Measurements from ENCODE around the gene DMRTA2. TPM values are rescaled to one million over a fixed set of nuclear protein-coding genes. Genes with fewer than 3 reads are reported as not detected.

The DMRTA2 gene
- total and polyA plus RNA-seq, 5 donors from 2014 or later, result not detected

- Mint-ChIP-seq H3K27ac (no peak overlapping the region), H3K36me3 (no peaks in the 10 kb centered on the region), H3K27me3 (peaks cover 96% of the 10 kb centered on the region), H3K9me3 (peaks cover 0 to 8% (median 0%) of the 10 kb centered on the region in 7 donors), H3K4me3 (peak overlapping the region in 3 of 4 donors; percentile 3 to 75 (median 55)), H3K4me1 (peaks cover 0 to 54% (median 23%) of the 10 kb centered on the region in 4 donors)
- ATAC-seq (ENCODE audit: low read depth in 2 of 2) (no peak), DNase-seq (no peak)
- no peaks in the 10 kb centered on the region for H3K9me3 ChIP-seq (ENCODE audit: control insufficient read depth in 2 of 2, low read length in 2 of 2)
- H3K27me3 ChIP-seq (ENCODE audit: control insufficient read depth, insufficient read depth, low read length), result peaks cover 41% of the 10 kb centered on the region
- H3K27ac ChIP-seq (ENCODE audit: insufficient read depth, low read length, poor library complexity, severe bottlenecking), result no peak overlapping the region
- peaks cover 31% of the 10 kb centered on the region for H3K4me1 ChIP-seq (ENCODE audit: control insufficient read depth, insufficient read depth, low read length, poor library complexity, severe bottlenecking)
- no peaks in the 10 kb centered on the region for H3K36me3 ChIP-seq (ENCODE audit: control insufficient read depth, insufficient read depth, low read length)
- no peak overlapping the region for H3K4me3 ChIP-seq (ENCODE audit: low read depth, low read length)
These were observed 4.0 kb upstream of the DMRTA2 start for GRCh38 chr1:50427086-50427817.

GRCh38 chr1:50426702-50427085, 3.5 kb upstream of the DMRTA2 start:
- peaks cover 31% of the 10 kb centered on the region for H3K4me1 ChIP-seq (ENCODE audit: control insufficient read depth, insufficient read depth, low read length, poor library complexity, severe bottlenecking)
- H3K36me3 ChIP-seq (ENCODE audit: control insufficient read depth, insufficient read depth, low read length), result no peaks in the 10 kb centered on the region
- H3K27ac Mint-ChIP-seq, result no peak overlapping the region
- H3K36me3 Mint-ChIP-seq, result no peaks in the 10 kb centered on the region
- no peak overlapping the region for H3K27ac ChIP-seq (ENCODE audit: insufficient read depth, low read length, poor library complexity, severe bottlenecking)
- no peak for DNase-seq
- peaks cover 41% of the 10 kb centered on the region for H3K27me3 ChIP-seq (ENCODE audit: control insufficient read depth, insufficient read depth, low read length)
- ATAC-seq (ENCODE audit: low read depth in 2 of 2), result no peak
- peaks cover 98% of the 10 kb centered on the region for H3K27me3 Mint-ChIP-seq
- peaks cover 0 to 59% (median 27%) of the 10 kb centered on the region in 4 donors for H3K4me1 Mint-ChIP-seq
- H3K9me3 Mint-ChIP-seq, result peaks cover 0 to 8% (median 0%) of the 10 kb centered on the region in 7 donors
- no peaks in the 10 kb centered on the region for H3K9me3 ChIP-seq (ENCODE audit: control insufficient read depth in 2 of 2, low read length in 2 of 2)
- H3K4me3 Mint-ChIP-seq, result peak overlapping the region in 1 of 4 donors; percentile 24
- H3K4me3 ChIP-seq (ENCODE audit: low read depth, low read length), result no peak overlapping the region

- peaks cover 34% of the 10 kb centered on the region for H3K4me1 ChIP-seq (ENCODE audit: control insufficient read depth, insufficient read depth, low read length, poor library complexity, severe bottlenecking)
- H3K9me3 Mint-ChIP-seq, result peaks cover 0 to 8% (median 0%) of the 10 kb centered on the region in 7 donors
- no peaks in the 10 kb centered on the region for H3K36me3 Mint-ChIP-seq
- H3K4me3 ChIP-seq (ENCODE audit: low read depth, low read length), result no peak overlapping the region
- H3K27ac ChIP-seq (ENCODE audit: insufficient read depth, low read length, poor library complexity, severe bottlenecking), result no peak overlapping the region
- H3K27me3 Mint-ChIP-seq, result peaks cover 97% of the 10 kb centered on the region
- peaks cover 0 to 63% (median 29%) of the 10 kb centered on the region in 4 donors for H3K4me1 Mint-ChIP-seq
- no peak for DNase-seq
- peak overlapping the region in 3 of 4 donors; percentile 21 to 44 (median 43) for H3K4me3 Mint-ChIP-seq
- H3K9me3 ChIP-seq (ENCODE audit: control insufficient read depth in 2 of 2, low read length in 2 of 2), result no peaks in the 10 kb centered on the region
- peaks cover 38% of the 10 kb centered on the region for H3K27me3 ChIP-seq (ENCODE audit: control insufficient read depth, insufficient read depth, low read length)
- ATAC-seq (ENCODE audit: low read depth in 2 of 2), result no peak
- H3K27ac Mint-ChIP-seq, result no peak overlapping the region
- H3K36me3 ChIP-seq (ENCODE audit: control insufficient read depth, insufficient read depth, low read length), result no peaks in the 10 kb centered on the region
These were observed 3.0 kb upstream of the DMRTA2 start for GRCh38 chr1:50426108-50426700.

GRCh38 chr1:50425376-50426107, 2.3 kb upstream of the DMRTA2 start:
- no peak overlapping the region for H3K4me3 ChIP-seq (ENCODE audit: low read depth, low read length)
- Mint-ChIP-seq H3K27me3 (peaks cover 94% of the 10 kb centered on the region), H3K4me3 (peak overlapping the region; percentile 70 to 94 (median 86)), H3K36me3 (no peaks in the 10 kb centered on the region), H3K9me3 (peaks cover 0 to 8% (median 0%) of the 10 kb centered on the region in 7 donors), H3K4me1 (peaks cover 0 to 64% (median 28%) of the 10 kb centered on the region in 4 donors), H3K27ac (no peak overlapping the region)
- no peaks in the 10 kb centered on the region for H3K9me3 ChIP-seq (ENCODE audit: control insufficient read depth in 2 of 2, low read length in 2 of 2)
- no peaks in the 10 kb centered on the region for H3K36me3 ChIP-seq (ENCODE audit: control insufficient read depth, insufficient read depth, low read length)
- H3K4me1 ChIP-seq (ENCODE audit: control insufficient read depth, insufficient read depth, low read length, poor library complexity, severe bottlenecking), result peaks cover 39% of the 10 kb centered on the region
- ATAC-seq (ENCODE audit: low read depth in 2 of 2) (no peak), DNase-seq (no peak)
- peaks cover 34% of the 10 kb centered on the region for H3K27me3 ChIP-seq (ENCODE audit: control insufficient read depth, insufficient read depth, low read length)
- no peak overlapping the region for H3K27ac ChIP-seq (ENCODE audit: insufficient read depth, low read length, poor library complexity, severe bottlenecking)

- ATAC-seq (ENCODE audit: low read depth in 2 of 2) (no peak), DNase-seq (no peak)
- H3K27me3 Mint-ChIP-seq, result peaks cover 95% of the 10 kb centered on the region
- Histone ChIP-seq H3K36me3 (ENCODE audit: control insufficient read depth, insufficient read depth, low read length) (no peaks in the 10 kb centered on the region), H3K4me1 (ENCODE audit: control insufficient read depth, insufficient read depth, low read length, poor library complexity, severe bottlenecking) (peaks cover 39% of the 10 kb centered on the region), H3K27me3 (ENCODE audit: control insufficient read depth, insufficient read depth, low read length) (peaks cover 38% of the 10 kb centered on the region), H3K9me3 (ENCODE audit: control insufficient read depth in 2 of 2, low read length in 2 of 2) (no peaks in the 10 kb centered on the region), H3K27ac (ENCODE audit: insufficient read depth, low read length, poor library complexity, severe bottlenecking) (no peak overlapping the region), H3K4me3 (ENCODE audit: low read depth, low read length) (peak overlapping the region; percentile 68)
- H3K9me3 Mint-ChIP-seq, result peaks cover 0 to 7% (median 0%) of the 10 kb centered on the region in 7 donors
- H3K4me1 Mint-ChIP-seq, result peaks cover 0 to 67% (median 32%) of the 10 kb centered on the region in 4 donors
- no peaks in the 10 kb centered on the region for H3K36me3 Mint-ChIP-seq
- peak overlapping the region; percentile 81 to 94 (median 91) for H3K4me3 Mint-ChIP-seq
- no peak overlapping the region for H3K27ac Mint-ChIP-seq
These were observed 1.7 kb upstream of the DMRTA2 start for GRCh38 chr1:50424884-50425375.

GRCh38 chr1:50424045-50424883, 1.0 kb upstream of the DMRTA2 start:
- peak overlapping the region; percentile 81 to 94 (median 91) for H3K4me3 Mint-ChIP-seq
- H3K27me3 Mint-ChIP-seq, result peaks cover 93% of the 10 kb centered on the region
- ATAC-seq (ENCODE audit: low read depth in 2 of 2) (no peak), DNase-seq (peak in 1 of 3 donors; percentile 55)
- peaks cover 0 to 71% (median 34%) of the 10 kb centered on the region in 4 donors for H3K4me1 Mint-ChIP-seq
- no peaks in the 10 kb centered on the region for H3K36me3 Mint-ChIP-seq
- Histone ChIP-seq H3K27me3 (ENCODE audit: control insufficient read depth, insufficient read depth, low read length) (peaks cover 33% of the 10 kb centered on the region), H3K4me3 (ENCODE audit: low read depth, low read length) (peak overlapping the region; percentile 68), H3K36me3 (ENCODE audit: control insufficient read depth, insufficient read depth, low read length) (no peaks in the 10 kb centered on the region), H3K9me3 (ENCODE audit: control insufficient read depth in 2 of 2, low read length in 2 of 2) (no peaks in the 10 kb centered on the region), H3K27ac (ENCODE audit: insufficient read depth, low read length, poor library complexity, severe bottlenecking) (no peak overlapping the region), H3K4me1 (ENCODE audit: control insufficient read depth, insufficient read depth, low read length, poor library complexity, severe bottlenecking) (peaks cover 39% of the 10 kb centered on the region)
- H3K27ac Mint-ChIP-seq, result peak overlapping the region in 1 of 3 donors; percentile 50
- peaks cover 0 to 5% (median 0%) of the 10 kb centered on the region in 7 donors for H3K9me3 Mint-ChIP-seq

GRCh38 chr1:50423670-50424000, 392 bp upstream of the DMRTA2 start:
- peaks cover 40% of the 10 kb centered on the region for H3K4me1 ChIP-seq (ENCODE audit: control insufficient read depth, insufficient read depth, low read length, poor library complexity, severe bottlenecking)
- H3K27me3 Mint-ChIP-seq, result peaks cover 87% of the 10 kb centered on the region
- H3K36me3 ChIP-seq (ENCODE audit: control insufficient read depth, insufficient read depth, low read length), result no peaks in the 10 kb centered on the region
- H3K27me3 ChIP-seq (ENCODE audit: control insufficient read depth, insufficient read depth, low read length), result peaks cover 27% of the 10 kb centered on the region
- H3K9me3 Mint-ChIP-seq, result peaks cover 0 to 5% (median 0%) of the 10 kb centered on the region in 7 donors
- H3K9me3 ChIP-seq (ENCODE audit: control insufficient read depth in 2 of 2, low read length in 2 of 2), result no peaks in the 10 kb centered on the region
- ATAC-seq (ENCODE audit: low read depth in 2 of 2) (no peak), DNase-seq (peak in 1 of 3 donors; percentile 56)
- H3K36me3 Mint-ChIP-seq, result no peaks in the 10 kb centered on the region
- H3K27ac Mint-ChIP-seq, result no peak overlapping the region
- H3K27ac ChIP-seq (ENCODE audit: insufficient read depth, low read length, poor library complexity, severe bottlenecking), result no peak overlapping the region
- H3K4me3 ChIP-seq (ENCODE audit: low read depth, low read length), result peak overlapping the region; percentile 68
- H3K4me1 Mint-ChIP-seq, result peaks cover 0 to 71% (median 34%) of the 10 kb centered on the region in 4 donors
- peak overlapping the region; percentile 81 to 94 (median 88) for H3K4me3 Mint-ChIP-seq

Measured in CD4-positive, CD25-positive, alpha-beta regulatory T cell (primary cell).